Ishikawa (cell line): ENCODE data around the gene FALEC.

Source experiments
- CEBPB ChIP-seq: IDR thresholded peaks from 2 replicates; pipeline ENCODE4 v1.6.1; 2012
- CREB1 ChIP-seq: IDR thresholded peaks from 2 replicates; pipeline ENCODE4 v1.6.1; 2012; ENCODE audit warnings: low read depth
- EGR1 ChIP-seq: IDR thresholded peaks from 2 replicates; pipeline ENCODE4 v1.6.1; 2012
- EP300 ChIP-seq: IDR thresholded peaks from 2 replicates; pipeline ENCODE4 v1.6.1; 2012; ENCODE audit warnings: borderline replicate concordance
- NFIC ChIP-seq: IDR thresholded peaks from 2 replicates; pipeline ENCODE4 v1.6.1; 2012
- RAD21 ChIP-seq: IDR thresholded peaks from 2 replicates; pipeline ENCODE4 v1.6.1; 2012; ENCODE audit warnings: low read depth
- TAF1 ChIP-seq: IDR thresholded peaks from 2 replicates; pipeline ENCODE4 v1.6.1; 2012; ENCODE audit warnings: low read depth, mild to moderate bottlenecking
- TCF12 ChIP-seq: IDR thresholded peaks from 2 replicates; pipeline ENCODE4 v1.6.1; 2012; ENCODE audit warnings: low read depth
- TEAD4 ChIP-seq: IDR thresholded peaks from 2 replicates; pipeline ENCODE4 v1.6.1; 2012
- YY1 ChIP-seq: IDR thresholded peaks from 2 replicates; pipeline ENCODE4 v1.6.1; 2012; ENCODE audit warnings: low read depth
- ZBTB7A ChIP-seq: IDR thresholded peaks from 2 replicates; pipeline ENCODE4 v1.6.1; 2012; ENCODE audit warnings: low read depth
- TF ChIP-seq, protein P1 (sequence below): IDR thresholded peaks from 2 replicates; pipeline ENCODE4 v1.6.1; 2012
- TF ChIP-seq, protein P2 (sequence below): IDR thresholded peaks from 2 replicates; pipeline ENCODE4 v1.6.1; 2012; ENCODE audit warnings: low read depth, mild to moderate bottlenecking

DNA sequence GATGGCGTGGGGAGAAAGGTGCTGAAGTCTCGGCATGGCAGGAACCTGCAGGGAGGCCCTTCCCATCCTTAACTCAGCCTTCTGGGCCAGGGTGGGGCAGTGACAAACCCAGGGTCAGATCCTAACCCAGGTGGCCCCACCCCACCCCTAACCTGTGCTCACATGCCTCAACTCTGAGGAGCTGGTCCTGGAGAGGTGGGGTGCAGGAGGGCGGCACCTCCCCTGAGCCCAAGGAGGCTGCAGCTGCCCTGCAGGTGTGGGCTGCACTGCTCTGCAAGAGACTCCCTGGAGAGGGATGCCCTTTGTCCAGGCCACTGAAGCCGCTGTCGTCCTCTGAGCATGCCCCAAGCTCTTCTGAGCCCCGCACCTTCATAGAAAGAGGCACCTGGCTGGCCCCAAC is 18.4 kb downstream of the FALEC start:
- TF ChIP-seq, protein P1, sequence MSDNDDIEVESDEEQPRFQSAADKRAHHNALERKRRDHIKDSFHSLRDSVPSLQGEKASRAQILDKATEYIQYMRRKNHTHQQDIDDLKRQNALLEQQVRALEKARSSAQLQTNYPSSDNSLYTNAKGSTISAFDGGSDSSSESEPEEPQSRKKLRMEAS = no peak
- TF ChIP-seq NFIC (no peak), YY1 (no peak), EP300 (no peak), TAF1 (no peak), TCF12 (no peak), RAD21 (no peak), CEBPB (no peak), ZBTB7A (no peak), CREB1 (no peak), EGR1 (no peak), TEAD4 (no peak)
- TF ChIP-seq, protein P2, sequence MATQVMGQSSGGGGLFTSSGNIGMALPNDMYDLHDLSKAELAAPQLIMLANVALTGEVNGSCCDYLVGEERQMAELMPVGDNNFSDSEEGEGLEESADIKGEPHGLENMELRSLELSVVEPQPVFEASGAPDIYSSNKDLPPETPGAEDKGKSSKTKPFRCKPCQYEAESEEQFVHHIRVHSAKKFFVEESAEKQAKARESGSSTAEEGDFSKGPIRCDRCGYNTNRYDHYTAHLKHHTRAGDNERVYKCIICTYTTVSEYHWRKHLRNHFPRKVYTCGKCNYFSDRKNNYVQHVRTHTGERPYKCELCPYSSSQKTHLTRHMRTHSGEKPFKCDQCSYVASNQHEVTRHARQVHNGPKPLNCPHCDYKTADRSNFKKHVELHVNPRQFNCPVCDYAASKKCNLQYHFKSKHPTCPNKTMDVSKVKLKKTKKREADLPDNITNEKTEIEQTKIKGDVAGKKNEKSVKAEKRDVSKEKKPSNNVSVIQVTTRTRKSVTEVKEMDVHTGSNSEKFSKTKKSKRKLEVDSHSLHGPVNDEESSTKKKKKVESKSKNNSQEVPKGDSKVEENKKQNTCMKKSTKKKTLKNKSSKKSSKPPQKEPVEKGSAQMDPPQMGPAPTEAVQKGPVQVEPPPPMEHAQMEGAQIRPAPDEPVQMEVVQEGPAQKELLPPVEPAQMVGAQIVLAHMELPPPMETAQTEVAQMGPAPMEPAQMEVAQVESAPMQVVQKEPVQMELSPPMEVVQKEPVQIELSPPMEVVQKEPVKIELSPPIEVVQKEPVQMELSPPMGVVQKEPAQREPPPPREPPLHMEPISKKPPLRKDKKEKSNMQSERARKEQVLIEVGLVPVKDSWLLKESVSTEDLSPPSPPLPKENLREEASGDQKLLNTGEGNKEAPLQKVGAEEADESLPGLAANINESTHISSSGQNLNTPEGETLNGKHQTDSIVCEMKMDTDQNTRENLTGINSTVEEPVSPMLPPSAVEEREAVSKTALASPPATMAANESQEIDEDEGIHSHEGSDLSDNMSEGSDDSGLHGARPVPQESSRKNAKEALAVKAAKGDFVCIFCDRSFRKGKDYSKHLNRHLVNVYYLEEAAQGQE = no peak
